K562 (cell line): ENCODE measurements around the gene KRT71. TPM values are rescaled to one million over a fixed set of nuclear protein-coding genes. Genes with fewer than 3 reads are reported as not detected.

Experiments used
- ATAC-seq: fragments of 200-7000 bp; cut with Tn5 transposase; 3 replicates; pipeline ENCODE4 v1.9.1; 2020; ENCODE audit warnings: moderate library complexity
- BruUV-seq: library from RNA; stranded (reverse); fragments of 400-500 nt; replicated peaks from 2 replicates; lab custom pipeline; 2021; lab: Mats Ljungman, UMichigan
- CTCF ChIA-PET: fragments of 300-600 bp; formaldehyde crosslinking; extraction: SDS; loops from one replicate; lab custom pipeline; 2021; ENCODE audit warnings: low intra/inter-chr PET ratio; lab: Yijun Ruan, JAX
- POLR2A ChIA-PET: fragments of 300-600, 350-650 bp; sonication (Branson Sonifier 250); formaldehyde crosslinking; extraction: SDS; loops from one replicate; lab custom pipeline; 2021; ENCODE audit warnings: antibody characterized with exemption, inconsistent platforms; lab: Yijun Ruan, JAX
- DNase-seq, 4 experiments: peaks; one replicate each; pipeline versions ENCODE4 v3.0.0 to v3.0.0-alpha.2; 2011 to 2018; ENCODE audit warnings: low spot score in 3 of 4, mixed read lengths in 3 of 4; ENCODE audit errors: extremely low read depth in 1 of 4
- FAIRE-seq: peaks from 2 replicates; lab custom pipeline; 2011; peaks lifted over from hg19 to GRCh38; lab: Jason Lieb, UNC
- H2AFZ ChIP-seq: 2 replicates; pipeline ENCODE4 v1.6.0; 2011; ENCODE audit warnings: low read depth, low read length, control low read depth, inconsistent platforms
- H3K27ac ChIP-seq: fragments of 200-600 bp; 3 replicates; pipeline ENCODE4 v1.8.0; 2011; ENCODE audit warnings: low read depth, mild to moderate bottlenecking, control low read depth, inconsistent platforms, low read length, moderate library complexity, mixed read lengths; ENCODE audit errors: extremely low read depth
- H3K27me3 ChIP-seq, 2 experiments: fragments of 300-600 bp in 1 of 2; 2 replicates in 1 of 2; 3 replicates in 1 of 2; pipeline versions ENCODE4 v1.6.0 to v1.8.0; 2011; ENCODE audit warnings: inconsistent platforms in 2 of 2, low read length in 2 of 2, mild to moderate bottlenecking in 1 of 2, mixed read lengths in 1 of 2, moderate library complexity in 1 of 2; ENCODE audit not compliant: control insufficient read depth in 2 of 2, insufficient read depth in 2 of 2
- H3K36me3 ChIP-seq: fragments of 300-600 bp; 3 replicates; pipeline ENCODE4 v1.8.0; 2011; ENCODE audit warnings: mild to moderate bottlenecking, low read length, inconsistent platforms; ENCODE audit not compliant: control insufficient read depth, insufficient read depth
- H3K4me1 ChIP-seq, 2 experiments: fragments of 200-600 bp in 1 of 2; replicated peaks in 1 of 2; 2 replicates in 1 of 2; 3 replicates in 1 of 2; pipeline versions ENCODE4 v1.5.1 to v1.8.0; 2011; ENCODE audit warnings: inconsistent platforms in 2 of 2, low read length in 2 of 2, mild to moderate bottlenecking in 1 of 2, mixed read lengths in 1 of 2, moderate library complexity in 1 of 2; ENCODE audit not compliant: control insufficient read depth in 2 of 2, insufficient read depth in 2 of 2
- H3K4me2 ChIP-seq: 2 replicates; pipeline ENCODE4 v1.6.1; 2011; ENCODE audit warnings: low read length, control low read depth, inconsistent platforms, mixed read lengths; ENCODE audit not compliant: insufficient read depth
- H3K4me3 ChIP-seq: fragments of 200-600 bp; sonication (generic), shearing (Covaris generic); 2 replicates; pipeline ENCODE4 v1.5.1; 2016; ENCODE audit warnings: control low read depth, inconsistent platforms
- H3K79me2 ChIP-seq: fragments of 200-600 bp; 3 replicates; pipeline ENCODE4 v1.8.0; 2011; ENCODE audit warnings: low read length, inconsistent platforms; ENCODE audit not compliant: control insufficient read depth, insufficient read depth
- H3K9ac ChIP-seq, 2 experiments: 2 replicates each; pipeline versions ENCODE4 v1.6.0 to v1.6.1; 2011; ENCODE audit warnings: low read depth in 2 of 2, low read length in 2 of 2, control low read depth in 1 of 2, inconsistent platforms in 1 of 2, mild to moderate bottlenecking in 1 of 2, mixed read lengths in 1 of 2; ENCODE audit not compliant: insufficient read depth in 1 of 2
- H3K9me1 ChIP-seq: one replicate; pipeline ENCODE4 v1.6.0; 2011; ENCODE audit warnings: inconsistent platforms, mild to moderate bottlenecking, low read length, moderate library complexity; ENCODE audit not compliant: control insufficient read depth, insufficient read depth
- H3K9me3 ChIP-seq: replicated peaks from 2 replicates; pipeline ENCODE4 v1.5.1; 2011; ENCODE audit warnings: low read depth, low read length, inconsistent platforms; ENCODE audit not compliant: control insufficient read depth, insufficient read depth
- H4K20me1 ChIP-seq: replicated peaks from 2 replicates; pipeline ENCODE4 v1.6.1; 2011; ENCODE audit warnings: low read length, inconsistent platforms, mixed read lengths; ENCODE audit not compliant: control insufficient read depth, insufficient read depth
- CREB1 ChIP-seq, 2 experiments: sonication (generic) in 1 of 2; formaldehyde crosslinking in 1 of 2; IDR thresholded peaks; 2 replicates each; pipeline versions ENCODE4 v1.6.1 to v1.8.0; 2012 to 2022; ENCODE audit warnings: inconsistent platforms in 1 of 2, mild to moderate bottlenecking in 1 of 2, missing genetic modification reagents in 1 of 2, moderate library complexity in 1 of 2
- EGR1 ChIP-seq: fragments of 450-650 bp; conservative IDR thresholded peaks from 2 replicates; pipeline ENCODE4 v1.6.1; 2017; ENCODE audit warnings: mild to moderate bottlenecking
- FOXP1 ChIP-seq: sonication (generic); formaldehyde crosslinking; IDR thresholded peaks from 2 replicates; pipeline ENCODE4 v1.8.0; 2022; ENCODE audit warnings: mild to moderate bottlenecking, missing genetic modification reagents
- KHSRP ChIP-seq: fragments of 450-650 bp; IDR thresholded peaks from 2 replicates; pipeline ENCODE4 v1.6.1; 2017
- MCM2 ChIP-seq: fragments of 450-650 bp; IDR thresholded peaks from 2 replicates; pipeline ENCODE4 v1.6.1; 2017; ENCODE audit warnings: low read depth, mild to moderate bottlenecking
- NFIC ChIP-seq: fragments of 450-650 bp; IDR thresholded peaks from 2 replicates; pipeline ENCODE4 v1.6.1; 2017; ENCODE audit warnings: mild to moderate bottlenecking, inconsistent platforms
- NFYB ChIP-seq: IDR thresholded peaks from 2 replicates; pipeline ENCODE4 v1.6.1; 2011; ENCODE audit warnings: mild to moderate bottlenecking, moderate library complexity; ENCODE audit not compliant: insufficient read length; ENCODE audit errors: extremely low read depth
- RFX7 ChIP-seq: fragments of 250-450 bp; sonication (Bioruptor Pico); IDR thresholded peaks from 2 replicates; pipeline ENCODE4 v1.5.1; 2021; ENCODE audit warnings: mild to moderate bottlenecking
- SAFB ChIP-seq: fragments of 200-400 bp; formaldehyde crosslinking; IDR thresholded peaks from 2 replicates; pipeline ENCODE4 v1.6.1; 2017; ENCODE audit warnings: low read depth, low read length, borderline replicate concordance
- SETDB1 ChIP-seq: IDR thresholded peaks from one replicate; pipeline ENCODE4 v1.6.1; 2012; ENCODE audit warnings: low read length, control low read depth, inconsistent platforms
- SREBF2 ChIP-seq: sonication (generic); formaldehyde crosslinking; IDR thresholded peaks from 2 replicates; pipeline ENCODE4 v1.4.0; 2020; ENCODE audit warnings: mild to moderate bottlenecking, missing genetic modification reagents
- TEAD1 ChIP-seq, 2 experiments: fragments of 450-650 bp in 1 of 2; sonication (generic) in 1 of 2; formaldehyde crosslinking; IDR thresholded peaks; 2 replicates each; pipeline versions ENCODE4 v1.4.0 to v1.8.0; 2020 to 2022; ENCODE audit warnings: mild to moderate bottlenecking in 2 of 2, missing genetic modification reagents in 1 of 2
- ZBTB8A ChIP-seq: fragments of 450-650 bp; IDR thresholded peaks from 2 replicates; pipeline ENCODE4 v1.6.1; 2018; ENCODE audit warnings: mild to moderate bottlenecking, moderate library complexity; ENCODE audit not compliant: partially characterized antibody
- ZKSCAN8 ChIP-seq: fragments of 200-800 bp; sonication (Bioruptor generic); IDR thresholded peaks from 2 replicates; pipeline ENCODE4 v1.6.1; 2016; ENCODE audit warnings: missing genetic modification characterization, missing compliant biosample characterization
- ZNF121 ChIP-seq: sonication (generic); formaldehyde crosslinking; conservative IDR thresholded peaks from 2 replicates; pipeline ENCODE4 v1.8.0; 2022; ENCODE audit warnings: missing genetic modification reagents
- ZNF436 ChIP-seq: fragments of 250-450, 450-650 bp; sonication (Bioruptor Pico); formaldehyde crosslinking; IDR thresholded peaks from 2 replicates; pipeline ENCODE4 v1.7.0; 2020; ENCODE audit warnings: mild to moderate bottlenecking
- ZNF507 ChIP-seq: conservative IDR thresholded peaks from 2 replicates; pipeline ENCODE4 v1.6.1; 2017; ENCODE audit warnings: missing genetic modification characterization, missing compliant biosample characterization
- ZNF717 ChIP-seq: fragments of 250-450 bp; sonication (Bioruptor Pico); IDR thresholded peaks from 2 replicates; pipeline ENCODE4 v1.5.0; 2021
- WGBS: fragments of 100-300 bp; shearing (Covaris generic); methylation state at CpG from one replicate; pipeline ENCODE4 v1.1.6; 2016; ENCODE audit warnings: low coverage, mixed read lengths; ENCODE audit not compliant: insufficient coverage; ENCODE audit errors: missing lambda C conversion rate; 5-methylcytosine and 5-hydroxymethylcytosine counted together
- in situ Hi-C: fragments of 300-500 bp; cut with MboI; formaldehyde crosslinking; loops from 4 replicates; pipeline ENCODE4 v1.15.0; 2018; ENCODE audit warnings: inconsistent platforms, mixed read lengths
- intact Hi-C: fragments of 100-400 bp; cut with micrococcal nuclease; formaldehyde crosslinking; loops from 2 replicates; pipeline ENCODE4 v1.14.2; 2022
- polyA plus RNA-seq, 8 experiments: library from polyadenylated mRNA; depleted of rRNA in 4 of 8; stranded (reverse) in 5 of 8; unstranded in 3 of 8; fragments of >200 nt; fragmentation: Nextera tagmentation in 2 of 8; fragmentation: Illumina TruSeq in 1 of 8; extraction: Ambion mirVana in 2 of 8; extraction: Trizol in 1 of 8; gene quantifications; 2 replicates each; pipeline versions ENCODE4 v1.2.1 to v1.2.3, GENCODE V29; 2011 to 2014; ENCODE audit warnings: inconsistent platforms in 1 of 8, missing spikeins in 1 of 8
- total RNA-seq, 7 experiments: library from RNA; depleted of rRNA in 6 of 7; stranded (reverse); fragments of >200 nt in 6 of 7; fragmentation: Illumina TruSeq in 2 of 7; extraction: Trizol in 2 of 7; gene quantifications; 2 replicates each; pipeline versions ENCODE4 v1.2.1 to v1.2.3, GENCODE V29; 2011 to 2021; ENCODE audit warnings: low replicate concordance in 1 of 7
- TF ChIP-seq, protein P1 (sequence below): sonication (generic); formaldehyde crosslinking; IDR thresholded peaks from 2 replicates; pipeline ENCODE4 v1.8.0; 2022; ENCODE audit warnings: missing genetic modification reagents, mild to moderate bottlenecking, moderate library complexity, borderline replicate concordance
- TF ChIP-seq, protein P2 (sequence below): fragments of 450-650 bp; IDR thresholded peaks from 2 replicates; pipeline ENCODE4 v1.6.1; 2018; ENCODE audit not compliant: partially characterized antibody

The KRT71 gene
- total and polyA plus RNA-seq, 9 of the 15 experiments (the other 6 are each of a cell fraction or from before 2014, with no cell fraction given) = not detected

DNA sequence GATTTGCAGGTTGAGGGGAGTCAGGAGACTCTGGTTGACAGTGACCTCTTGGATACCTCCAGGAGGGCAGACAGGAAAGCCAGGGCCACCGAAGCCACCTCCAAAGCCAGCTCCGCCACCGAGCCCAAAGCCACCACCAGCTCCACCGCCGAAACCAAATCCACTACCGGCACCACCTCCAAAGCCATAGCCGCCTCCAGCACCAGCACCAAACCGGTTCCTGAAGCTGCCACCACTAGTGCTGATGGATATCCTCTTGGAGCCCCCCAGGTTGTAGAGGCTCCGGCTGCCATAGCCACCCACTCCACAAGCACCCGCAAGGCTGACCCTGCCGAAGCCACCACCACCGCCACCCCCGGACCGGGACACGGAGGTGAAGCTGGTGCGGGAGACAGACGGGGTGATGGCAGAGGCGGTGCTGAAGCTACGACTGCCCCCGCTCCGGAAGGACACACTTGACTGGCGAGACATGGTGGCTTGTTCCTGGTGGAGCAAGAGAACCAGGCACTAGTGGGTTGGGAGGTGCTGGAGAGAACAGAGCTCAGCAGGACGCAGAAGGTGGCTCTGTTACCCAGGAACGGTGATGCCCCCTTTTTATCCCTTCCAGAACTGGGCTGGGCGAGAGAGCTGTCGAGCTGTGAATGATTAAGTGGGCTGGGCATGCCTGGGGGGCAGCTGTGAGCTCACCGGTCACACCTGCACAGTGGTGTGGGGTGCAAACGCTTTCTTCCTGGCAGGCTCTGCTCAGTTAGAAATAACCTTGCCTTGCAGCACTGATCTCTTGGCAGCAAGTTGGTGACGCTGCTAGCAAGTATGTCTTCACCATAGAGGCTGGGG is 32.9 kb downstream of the KRT71 start, which contains the start of gene KRT5:
KRT5 (minus strand) TSS at position 569 of the 837 bp plus-strand sequence; CDS start at position 471, 98 bp downstream.
- H3K36me3 ChIP-seq = no peaks in the 10 kb centered on the region
- no peaks in the 10 kb centered on the region; a peak in 1 of 5 replicates for H3K4me1 ChIP-seq
- ChIA-PET POLR2A (interaction anchor here (0.6 to 1.7 kb wide), 3 partner anchors 9 to 20 kb away, joined by 3 to 6 read pairs (median 3); no protein-coding TSS in a partner anchor), CTCF (no interaction called here)
- no peaks in the 10 kb centered on the region for H3K9me1 ChIP-seq
- H3K9ac ChIP-seq = no peak within 1 kb of the TSS
- in situ Hi-C loops (no loop called here), intact Hi-C loops (no loop called here)
- peaks cover 21 to 79% of the 10 kb centered on the region in 2 experiments; a peak in 4 of 5 replicates for H3K27me3 ChIP-seq
- H3K79me2 ChIP-seq = no peaks in the 10 kb centered on the region
- no peak for DNase-seq
- no peak within 1 kb of the TSS for H2AFZ ChIP-seq
- no peak for ATAC-seq
- no peak within 1 kb of the TSS for H3K4me3 ChIP-seq
- peaks cover 4% of the 10 kb centered on the region; the same call in 1 of the 2 replicates for H4K20me1 ChIP-seq
- no peak within 1 kb of the TSS for H3K4me2 ChIP-seq
- no peak for TF ChIP-seq SAFB
- TF ChIP-seq ZNF121 (CRISPR knock-in tag) = no peak
- TF ChIP-seq FOXP1 = no peak
- no peak for TF ChIP-seq ZNF436 (CRISPR knock-in tag)
- TF ChIP-seq ZBTB8A = no peak
- TF ChIP-seq RFX7 (CRISPR knock-in tag) = no peak
- no peak for TF ChIP-seq NFIC
- TF ChIP-seq MCM2 = no peak
- TF ChIP-seq EGR1 = no peak
- TF ChIP-seq ZNF717 (CRISPR knock-in tag) = no peak
- TF ChIP-seq ZKSCAN8 = no peak
- no peak for TF ChIP-seq ZNF507 (tag)
- TF ChIP-seq TEAD1 (CRISPR knock-in tag; IDR thresholded peaks at IDR 0.05) = no peak
- TF ChIP-seq SETDB1 = no peak
- TF ChIP-seq, protein P1, sequence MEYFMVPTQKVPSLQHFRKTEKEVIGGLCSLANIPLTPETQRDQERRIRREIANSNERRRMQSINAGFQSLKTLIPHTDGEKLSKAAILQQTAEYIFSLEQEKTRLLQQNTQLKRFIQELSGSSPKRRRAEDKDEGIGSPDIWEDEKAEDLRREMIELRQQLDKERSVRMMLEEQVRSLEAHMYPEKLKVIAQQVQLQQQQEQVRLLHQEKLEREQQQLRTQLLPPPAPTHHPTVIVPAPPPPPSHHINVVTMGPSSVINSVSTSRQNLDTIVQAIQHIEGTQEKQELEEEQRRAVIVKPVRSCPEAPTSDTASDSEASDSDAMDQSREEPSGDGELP = no peak
- no peak for TF ChIP-seq SREBF2 (CRISPR knock-in tag)
- TF ChIP-seq NFYB = no peak
- TF ChIP-seq CREB1 (IDR thresholded peaks at IDR 0.05) = no peak
- no peak for TF ChIP-seq CREB1 (CRISPR knock-in tag; IDR thresholded peaks at IDR 0.05)
- TF ChIP-seq KHSRP = no peak
- TF ChIP-seq, protein P2, sequence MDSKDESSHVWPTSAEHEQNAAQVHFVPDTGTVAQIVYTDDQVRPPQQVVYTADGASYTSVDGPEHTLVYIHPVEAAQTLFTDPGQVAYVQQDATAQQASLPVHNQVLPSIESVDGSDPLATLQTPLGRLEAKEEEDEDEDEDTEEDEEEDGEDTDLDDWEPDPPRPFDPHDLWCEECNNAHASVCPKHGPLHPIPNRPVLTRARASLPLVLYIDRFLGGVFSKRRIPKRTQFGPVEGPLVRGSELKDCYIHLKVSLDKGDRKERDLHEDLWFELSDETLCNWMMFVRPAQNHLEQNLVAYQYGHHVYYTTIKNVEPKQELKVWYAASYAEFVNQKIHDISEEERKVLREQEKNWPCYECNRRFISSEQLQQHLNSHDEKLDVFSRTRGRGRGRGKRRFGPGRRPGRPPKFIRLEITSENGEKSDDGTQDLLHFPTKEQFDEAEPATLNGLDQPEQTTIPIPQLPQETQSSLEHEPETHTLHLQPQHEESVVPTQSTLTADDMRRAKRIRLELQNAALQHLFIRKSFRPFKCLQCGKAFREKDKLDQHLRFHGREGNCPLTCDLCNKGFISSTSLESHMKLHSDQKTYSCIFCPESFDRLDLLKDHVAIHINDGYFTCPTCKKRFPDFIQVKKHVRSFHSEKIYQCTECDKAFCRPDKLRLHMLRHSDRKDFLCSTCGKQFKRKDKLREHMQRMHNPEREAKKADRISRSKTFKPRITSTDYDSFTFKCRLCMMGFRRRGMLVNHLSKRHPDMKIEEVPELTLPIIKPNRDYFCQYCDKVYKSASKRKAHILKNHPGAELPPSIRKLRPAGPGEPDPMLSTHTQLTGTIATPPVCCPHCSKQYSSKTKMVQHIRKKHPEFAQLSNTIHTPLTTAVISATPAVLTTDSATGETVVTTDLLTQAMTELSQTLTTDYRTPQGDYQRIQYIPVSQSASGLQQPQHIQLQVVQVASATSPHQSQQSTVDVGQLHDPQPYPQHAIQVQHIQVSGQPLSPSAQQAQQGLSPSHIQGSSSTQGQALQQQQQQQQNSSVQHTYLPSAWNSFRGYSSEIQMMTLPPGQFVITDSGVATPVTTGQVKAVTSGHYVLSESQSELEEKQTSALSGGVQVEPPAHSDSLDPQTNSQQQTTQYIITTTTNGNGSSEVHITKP = no peak
- BruUV-seq = no TSS peak
- 3% methylated on average over 29 of the region's 29 CpGs for WGBS
- H3K27ac ChIP-seq = no peak within 1 kb of the TSS
- no peak for FAIRE-seq
- no peaks in the 10 kb centered on the region for H3K9me3 ChIP-seq
